CD4-positive, alpha-beta T cell (primary cell): Measurements from ENCODE around the gene MAP1LC3B2. TPM values are rescaled to one million over a fixed set of nuclear protein-coding genes. Genes with fewer than 3 reads are reported as not detected.

ENCODE experiments used
- ATAC-seq: fragments of 200-7000 bp; cut with Tn5 transposase; one replicate; pipeline ENCODE4 v1.10.0; 2022; ENCODE audit warnings: mild to moderate bottlenecking; ENCODE audit not compliant: poor library complexity
- CTCF ChIA-PET: fragments of 350-600 bp; sonication (Branson Sonifier 250); formaldehyde crosslinking; loops from one replicate; lab custom pipeline; 2021; ENCODE audit warnings: antibody characterized with exemption, inconsistent platforms; lab: Charles Lee
- POLR2A ChIA-PET: fragments of 350-600 bp; sonication (Branson Sonifier 250); formaldehyde crosslinking; loops from one replicate; lab custom pipeline; 2021; ENCODE audit warnings: antibody characterized with exemption, inconsistent platforms; lab: Charles Lee
- DNase-seq, 14 experiments: peaks; one replicate each; pipeline ENCODE4 v3.0.0-alpha.2; 2013 to 2020; ENCODE audit warnings: mixed read lengths in 2 of 14
- H3K27ac ChIP-seq, 2 donors: one replicate each; pipeline versions ENCODE4 v1.5.1 to v1.7.0; 2013; ENCODE audit warnings: low read length in 2 of 2, low read depth in 1 of 2, mild to moderate bottlenecking in 1 of 2
- H3K27me3 ChIP-seq, 2 experiments: 1 replicate in 1 of 2; 2 replicates in 1 of 2; pipeline versions ENCODE4 v1.6.1 to v1.7.0; 2013; ENCODE audit warnings: low read length in 2 of 2, control low read depth in 1 of 2, mild to moderate bottlenecking in 1 of 2, moderate library complexity in 1 of 2; ENCODE audit not compliant: insufficient read depth in 2 of 2, control insufficient read depth in 1 of 2
- H3K36me3 ChIP-seq: one replicate; pipeline ENCODE4 v1.6.1; 2013; ENCODE audit warnings: low read length, control low read depth; ENCODE audit not compliant: insufficient read depth
- H3K4me1 ChIP-seq: one replicate; pipeline ENCODE4 v1.6.1; 2013; ENCODE audit warnings: low read length, control low read depth; ENCODE audit not compliant: insufficient read depth
- H3K4me3 ChIP-seq: one replicate; pipeline ENCODE4 v1.5.1; 2013; ENCODE audit warnings: mild to moderate bottlenecking, low read length, moderate library complexity
- H3K9me3 ChIP-seq, 2 experiments: 1 replicate in 1 of 2; 2 replicates in 1 of 2; pipeline versions ENCODE4 v1.6.1 to v1.7.0; 2013; ENCODE audit warnings: low read length in 2 of 2, mild to moderate bottlenecking in 2 of 2, control low read depth in 1 of 2, moderate library complexity in 1 of 2; ENCODE audit not compliant: control insufficient read depth in 1 of 2, insufficient read depth in 1 of 2
- H3K27ac Mint-ChIP-seq: one replicate; pipeline ENCODE4 v1.8.0; 2020; ENCODE audit warnings: mixed read lengths
- H3K27me3 Mint-ChIP-seq: one replicate; pipeline ENCODE4 v1.8.0; 2021; ENCODE audit warnings: mixed read lengths
- H3K36me3 Mint-ChIP-seq: one replicate; pipeline ENCODE4 v1.8.0; 2021; ENCODE audit warnings: low read depth, mixed read lengths
- H3K4me1 Mint-ChIP-seq: one replicate; pipeline ENCODE4 v1.8.0; 2021; ENCODE audit warnings: low read depth, mixed read lengths
- H3K4me3 Mint-ChIP-seq: one replicate; pipeline ENCODE4 v1.8.0; 2020; ENCODE audit warnings: mild to moderate bottlenecking, mixed read lengths
- H3K9me3 Mint-ChIP-seq: one replicate; pipeline ENCODE4 v1.8.0; 2020; ENCODE audit warnings: mixed read lengths
- CTCF ChIP-seq: fragments of 200-600 bp; IDR thresholded peaks from one replicate; pipeline ENCODE4 v1.8.0; 2022; ENCODE audit warnings: antibody characterized with exemption, mild to moderate bottlenecking
- intact Hi-C, 2 experiments: fragments of 100-400 bp; cut with DNase I in 1 of 2; cut with micrococcal nuclease in 1 of 2; formaldehyde crosslinking; loops; one replicate each; pipeline versions ENCODE4 v1.15.1 to v1.9.0; 2023 to 2025; cut with DNase I, micrococcal nuclease
- total RNA-seq, 174 experiments: library from RNA in 2 of 174; stranded (reverse) in 2 of 174; gene quantifications; one replicate each; pipeline ENCODE4 v1.2.3 and lab custom pipeline; 2021 to 2026

Gene MAP1LC3B2
- total RNA-seq, 2 experiments from 2014 or later, result 1.5 to 2.1 TPM

- H3K27ac Mint-ChIP-seq, result no peak overlapping the region
- peaks cover 9% of the 10 kb centered on the region for H3K4me1 Mint-ChIP-seq
- Histone ChIP-seq H3K9me3 (no peaks in the 10 kb centered on the region), H3K36me3 (no peaks in the 10 kb centered on the region), H3K27ac (no peak overlapping the region), H3K4me3 (no peak overlapping the region), H3K27me3 (no peaks in the 10 kb centered on the region), H3K4me1 (peaks cover 16% of the 10 kb centered on the region)
- intact Hi-C loops, result loop anchor here (10.0 kb wide), 2 partner anchors 264 to 474 kb away; partner anchors contain the start of gene MED13L (in 1 of the 2)
- no peak for ATAC-seq
- no peak overlapping the region for H3K4me3 Mint-ChIP-seq
- no peak for DNase-seq
- no peaks in the 10 kb centered on the region for H3K27me3 Mint-ChIP-seq
- no peak for TF ChIP-seq CTCF
- ChIA-PET CTCF (no interaction called here), POLR2A (interaction anchor here (1.7 kb wide), 1 partner anchor 20 kb away, joined by 8 read pairs; the partner anchor contains the start of gene MAP1LC3B2)
- H3K9me3 Mint-ChIP-seq, result no peaks in the 10 kb centered on the region
- no peaks in the 10 kb centered on the region for H3K36me3 Mint-ChIP-seq
Measured at GRCh38 chr12:116538682-116539305, 20.4 kb upstream of the MAP1LC3B2 start.

GRCh38 chr12:116539361-116539771 lies 19.8 kb upstream of the MAP1LC3B2 start:
- no peak for TF ChIP-seq CTCF
- Mint-ChIP-seq H3K27me3 (no peaks in the 10 kb centered on the region), H3K27ac (no peak overlapping the region), H3K4me1 (peaks cover 4% of the 10 kb centered on the region), H3K9me3 (no peaks in the 10 kb centered on the region), H3K36me3 (no peaks in the 10 kb centered on the region), H3K4me3 (no peak overlapping the region)
- H3K4me3 ChIP-seq, result no peak overlapping the region
- ChIA-PET POLR2A (interaction anchor here (1.7 kb wide), 1 partner anchor 19 kb away, joined by 8 read pairs; the partner anchor contains the start of gene MAP1LC3B2), CTCF (no interaction called here)
- no peak overlapping the region for H3K27ac ChIP-seq
- H3K36me3 ChIP-seq, result no peaks in the 10 kb centered on the region
- H3K9me3 ChIP-seq, result no peaks in the 10 kb centered on the region
- peaks cover 13% of the 10 kb centered on the region for H3K4me1 ChIP-seq
- DNase-seq (no peak), ATAC-seq (no peak)
- H3K27me3 ChIP-seq, result no peaks in the 10 kb centered on the region
- intact Hi-C loops, result loop anchor here (10.0 kb wide), 2 partner anchors 265 to 475 kb away; partner anchors contain the start of gene MED13L (in 1 of the 2)

- Mint-ChIP-seq H3K27me3 (no peaks in the 10 kb centered on the region), H3K27ac (no peak overlapping the region), H3K4me1 (no peaks in the 10 kb centered on the region), H3K36me3 (no peaks in the 10 kb centered on the region), H3K9me3 (no peaks in the 10 kb centered on the region), H3K4me3 (no peak overlapping the region)
- CTCF ChIA-PET, result no interaction called here
- intact Hi-C loops, result loop anchor here (10.0 kb wide), 2 partner anchors 265 to 475 kb away; partner anchors contain the start of gene MED13L (in 1 of the 2)
- H3K27ac ChIP-seq, result no peak overlapping the region
- no peaks in the 10 kb centered on the region for H3K9me3 ChIP-seq
- H3K27me3 ChIP-seq, result no peaks in the 10 kb centered on the region
- DNase-seq (no peak), ATAC-seq (no peak)
- H3K4me3 ChIP-seq, result no peak overlapping the region
- no peaks in the 10 kb centered on the region for H3K36me3 ChIP-seq
- TF ChIP-seq CTCF, result no peak
- H3K4me1 ChIP-seq, result peaks cover 13% of the 10 kb centered on the region
- POLR2A ChIA-PET, result no interaction called here
Measured at GRCh38 chr12:116539905-116540482, 19.2 kb upstream of the MAP1LC3B2 start.
